NT2/D1 (cell line): ENCODE data around the gene PLXNA2.

Source experiments
- SUZ12 ChIP-seq: IDR thresholded peaks from 2 replicates; pipeline ENCODE4 v1.6.1; 2011; ENCODE audit not compliant: insufficient read length, insufficient read depth; ENCODE audit errors: extremely low read depth
- YY1 ChIP-seq: IDR thresholded peaks from 2 replicates; pipeline ENCODE4 v1.6.1; 2011; ENCODE audit not compliant: insufficient read length, insufficient read depth

GRCh38 chr1:208251015-208251414 is 6.8 kb upstream of the PLXNA2 start:
- TF ChIP-seq SUZ12 = no peak
- TF ChIP-seq YY1 = no peak
